DOHH2 (cell line): ENCODE results near the gene MRPS7.

Experiments
- CTCF ChIP-seq: fragments of 200-600 bp; sonication (generic); IDR thresholded peaks from one replicate; pipeline ENCODE4 v1.5.1; 2014; ENCODE audit warnings: antibody characterized with exemption, mild to moderate bottlenecking, low read depth, low read length; ENCODE audit not compliant: poor library complexity, severe bottlenecking
- EZH2phosphoT487 ChIP-seq: fragments of 200-600 bp; sonication (generic); IDR thresholded peaks from 2 replicates; pipeline ENCODE4 v1.6.1; 2017; ENCODE audit warnings: borderline replicate concordance, mild to moderate bottlenecking, antibody characterized with exemption, low read length, moderate library complexity, mixed read lengths

GRCh38 chr17:75249564-75249963 lies 12.1 kb upstream of the MRPS7 start:
- TF ChIP-seq CTCF (no peak), EZH2phosphoT487 (no peak)
